CD14-positive monocyte (primary cell): ENCODE results near the gene RPL23. TPM values are rescaled to one million over a fixed set of nuclear protein-coding genes. Genes with fewer than 3 reads are reported as not detected.

Experiments used
- DNase-seq, 3 donors: peaks; one replicate each; pipeline ENCODE4 v3.0.0-alpha.2; 2011 to 2022
- H2AFZ ChIP-seq: 2 replicates; pipeline ENCODE4 v1.6.0; 2012; ENCODE audit warnings: mild to moderate bottlenecking, low read depth, low read length, inconsistent platforms; ENCODE audit not compliant: insufficient read depth, poor library complexity, severe bottlenecking
- H3K27ac ChIP-seq, 2 donors: 1 replicate in 1 of 2; 2 replicates in 1 of 2; pipeline ENCODE4 v1.5.1; 2012 to 2013; ENCODE audit warnings: low read length in 2 of 2, control low read depth in 1 of 2, inconsistent platforms in 1 of 2, low read depth in 1 of 2, mild to moderate bottlenecking in 1 of 2
- H3K27me3 ChIP-seq, 2 donors: one replicate each; pipeline versions ENCODE4 v1.6.0 to v1.6.1; 2011 to 2013; ENCODE audit warnings: low read length in 2 of 2; ENCODE audit not compliant: control insufficient read depth in 2 of 2, insufficient read depth in 2 of 2
- H3K36me3 ChIP-seq, 2 donors: replicated peaks in 1 of 2; 1 replicate in 1 of 2; 2 replicates in 1 of 2; pipeline versions ENCODE4 v1.5.1 to v1.6.1; 2012 to 2013; ENCODE audit warnings: low read length in 2 of 2, control low read depth in 1 of 2, inconsistent platforms in 1 of 2, mild to moderate bottlenecking in 1 of 2; ENCODE audit not compliant: insufficient read depth in 2 of 2, control insufficient read depth in 1 of 2
- H3K4me1 ChIP-seq, 2 donors: 1 replicate in 1 of 2; 2 replicates in 1 of 2; pipeline versions ENCODE4 v1.5.1 to v1.6.1; 2012 to 2013; ENCODE audit warnings: low read length in 2 of 2, control low read depth in 1 of 2, inconsistent platforms in 1 of 2, mild to moderate bottlenecking in 1 of 2, moderate library complexity in 1 of 2; ENCODE audit not compliant: insufficient read depth in 2 of 2, control insufficient read depth in 1 of 2
- H3K4me2 ChIP-seq: replicated peaks from 2 replicates; pipeline ENCODE3; 2012; ENCODE audit warnings: low read length, moderate library complexity, mild to moderate bottlenecking; ENCODE audit not compliant: poor library complexity, severe bottlenecking; ENCODE audit errors: extremely low read depth
- H3K4me3 ChIP-seq, 3 experiments: fragments of 200-600 bp in 1 of 3; sonication (generic) in 1 of 3; replicated peaks in 1 of 3; 1 replicate in 2 of 3; 2 replicates in 1 of 3; pipeline ENCODE4 v1.5.1; 2011 to 2013; ENCODE audit warnings: low read length in 3 of 3, mild to moderate bottlenecking in 3 of 3, control low read depth in 2 of 3, low read depth in 2 of 3, inconsistent platforms in 1 of 3, moderate library complexity in 1 of 3
- H3K79me2 ChIP-seq: 2 replicates; pipeline ENCODE4 v1.6.0; 2012; ENCODE audit warnings: mild to moderate bottlenecking, control low read depth, inconsistent platforms, low read length, moderate library complexity; ENCODE audit not compliant: insufficient read depth
- H3K9ac ChIP-seq: 2 replicates; pipeline ENCODE4 v1.6.0; 2017; ENCODE audit warnings: low read length, mild to moderate bottlenecking; ENCODE audit not compliant: insufficient read depth, poor library complexity, severe bottlenecking
- H3K9me3 ChIP-seq, 2 donors: replicated peaks in 1 of 2; 1 replicate in 1 of 2; 2 replicates in 1 of 2; pipeline versions ENCODE4 v1.5.1 to v1.6.1; 2012 to 2013; ENCODE audit warnings: low read length in 2 of 2, control low read depth in 1 of 2; ENCODE audit not compliant: control insufficient read depth in 1 of 2, insufficient read depth in 1 of 2
- H4K20me1 ChIP-seq: 2 replicates; pipeline ENCODE4 v1.6.0; 2012; ENCODE audit warnings: mild to moderate bottlenecking, low read length, control low read depth, moderate library complexity; ENCODE audit not compliant: insufficient read depth
- H3K27ac Mint-ChIP-seq, 7 donors: one replicate each; pipeline ENCODE4 v1.8.0; 2020; ENCODE audit warnings: mild to moderate bottlenecking in 7 of 7, mixed read lengths in 7 of 7, moderate library complexity in 6 of 7, inconsistent platforms in 2 of 7
- H3K27me3 Mint-ChIP-seq, 3 donors: one replicate each; pipeline ENCODE4 v1.8.0; 2021 to 2022; ENCODE audit warnings: low read depth in 3 of 3, mild to moderate bottlenecking in 3 of 3, mixed read lengths in 3 of 3, moderate library complexity in 3 of 3, inconsistent platforms in 1 of 3
- H3K36me3 Mint-ChIP-seq, 2 donors: one replicate each; pipeline ENCODE4 v1.8.0; 2020; ENCODE audit warnings: mixed read lengths in 2 of 2, inconsistent platforms in 1 of 2, mild to moderate bottlenecking in 1 of 2
- H3K4me1 Mint-ChIP-seq: one replicate; pipeline ENCODE4 v1.8.0; 2020; ENCODE audit warnings: mild to moderate bottlenecking, mixed read lengths
- H3K4me3 Mint-ChIP-seq, 2 donors: one replicate each; pipeline ENCODE4 v1.8.0; 2020; ENCODE audit warnings: mild to moderate bottlenecking in 2 of 2, mixed read lengths in 2 of 2, moderate library complexity in 1 of 2
- H3K9me3 Mint-ChIP-seq, 7 donors: one replicate each; pipeline ENCODE4 v1.8.0; 2020 to 2022; ENCODE audit warnings: mixed read lengths in 7 of 7, mild to moderate bottlenecking in 6 of 7, moderate library complexity in 6 of 7, inconsistent platforms in 2 of 7
- WGBS: methylation state at CpG from one replicate; pipeline ENCODE4 v1.1.5; 2013; ENCODE audit warnings: missing lambda C conversion rate; ENCODE audit not compliant: insufficient coverage; 5-methylcytosine and 5-hydroxymethylcytosine counted together
- intact Hi-C, 2 donors: fragments of 100-400 bp; cut with micrococcal nuclease; formaldehyde crosslinking; loops; one replicate each; pipeline versions ENCODE4 v1.15.0 to v1.15.1; 2023
- polyA plus RNA-seq, 3 donors: library from polyadenylated mRNA; depleted of rRNA in 1 of 3; unstranded in 2 of 3; stranded (reverse) in 1 of 3; fragments of 300-500 nt in 2 of 3; fragments of >200 nt in 1 of 3; fragmentation: Illumina TruSeq in 2 of 3; gene quantifications; 1 replicate in 2 of 3; 2 replicates in 1 of 3; pipeline ENCODE4 v1.2.3, GENCODE V29; 2012 to 2021
- TF ChIP-seq, protein P1 (sequence below): fragments of 200-600 bp; IDR thresholded peaks from one replicate; pipeline ENCODE4 v1.8.0; 2022; ENCODE audit warnings: antibody characterized with exemption, mild to moderate bottlenecking

The RPL23 gene
- polyA plus RNA-seq, 3 donors: 561 to 1,701 (median 618) TPM

DNA sequence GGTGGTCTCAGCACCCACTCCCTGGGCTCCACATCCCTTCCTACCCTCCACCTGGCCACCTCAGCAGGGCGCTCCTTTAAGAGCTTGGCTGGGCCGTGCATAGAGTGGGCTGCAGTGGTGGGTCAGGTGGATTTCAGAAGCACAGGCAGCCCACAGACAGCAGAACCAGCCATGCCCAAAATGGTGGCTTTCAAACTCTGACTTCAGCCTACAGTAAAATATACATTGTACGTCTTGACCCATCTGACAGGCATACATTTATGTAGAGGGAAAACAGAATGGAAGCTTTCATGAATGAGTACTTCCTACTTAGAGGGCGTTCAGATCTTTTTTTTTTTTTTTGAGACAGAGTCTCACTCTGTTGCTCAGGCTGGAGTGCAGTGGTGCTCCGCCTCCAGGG is 45.9 kb upstream of the RPL23 start:
- intact Hi-C loops: no loop called here
- Mint-ChIP-seq H3K27me3 (peaks cover 0 to 1% (median 0%) of the 10 kb centered on the region in 3 donors), H3K4me1 (peaks cover 68% of the 10 kb centered on the region), H3K4me3 (peak overlapping the region; percentile 65 to 87), H3K36me3 (peaks cover 39 to 55% of the 10 kb centered on the region in 2 donors), H3K9me3 (peaks cover 0 to 2% (median 0%) of the 10 kb centered on the region in 7 donors), H3K27ac (peak overlapping the region; percentile 85 to 97 (median 94))
- TF ChIP-seq, protein P1, sequence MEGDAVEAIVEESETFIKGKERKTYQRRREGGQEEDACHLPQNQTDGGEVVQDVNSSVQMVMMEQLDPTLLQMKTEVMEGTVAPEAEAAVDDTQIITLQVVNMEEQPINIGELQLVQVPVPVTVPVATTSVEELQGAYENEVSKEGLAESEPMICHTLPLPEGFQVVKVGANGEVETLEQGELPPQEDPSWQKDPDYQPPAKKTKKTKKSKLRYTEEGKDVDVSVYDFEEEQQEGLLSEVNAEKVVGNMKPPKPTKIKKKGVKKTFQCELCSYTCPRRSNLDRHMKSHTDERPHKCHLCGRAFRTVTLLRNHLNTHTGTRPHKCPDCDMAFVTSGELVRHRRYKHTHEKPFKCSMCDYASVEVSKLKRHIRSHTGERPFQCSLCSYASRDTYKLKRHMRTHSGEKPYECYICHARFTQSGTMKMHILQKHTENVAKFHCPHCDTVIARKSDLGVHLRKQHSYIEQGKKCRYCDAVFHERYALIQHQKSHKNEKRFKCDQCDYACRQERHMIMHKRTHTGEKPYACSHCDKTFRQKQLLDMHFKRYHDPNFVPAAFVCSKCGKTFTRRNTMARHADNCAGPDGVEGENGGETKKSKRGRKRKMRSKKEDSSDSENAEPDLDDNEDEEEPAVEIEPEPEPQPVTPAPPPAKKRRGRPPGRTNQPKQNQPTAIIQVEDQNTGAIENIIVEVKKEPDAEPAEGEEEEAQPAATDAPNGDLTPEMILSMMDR: no peak
- Histone ChIP-seq H3K9ac (peak overlapping the region; percentile 58), H3K27me3 (no peaks in the 10 kb centered on the region), H3K27ac (peak overlapping the region; percentile 77 to 82), H2AFZ (peak overlapping the region; percentile 9), H3K79me2 (peaks cover 71% of the 10 kb centered on the region), H3K4me3 (peak overlapping the region in 1 of 3 experiments; percentile 55), H3K4me2 (peak overlapping the region; percentile 72), H3K4me1 (peaks cover 59 to 66% of the 10 kb centered on the region in 2 donors), H3K36me3 (peaks cover 36 to 50% of the 10 kb centered on the region in 2 donors), H4K20me1 (peaks cover 97% of the 10 kb centered on the region), H3K9me3 (no peaks in the 10 kb centered on the region)
- DNase-seq: peak in 1 of 3 donors; percentile 10
- WGBS: 0% methylated on average over 1 of the region's 5 CpGs

- TF ChIP-seq, protein P1: no peak
- Histone ChIP-seq H3K36me3 (peaks cover 39 to 50% of the 10 kb centered on the region in 2 donors), H3K9ac (peak overlapping the region; percentile 58), H3K27me3 (no peaks in the 10 kb centered on the region), H3K4me2 (peak overlapping the region; percentile 72), H3K9me3 (no peaks in the 10 kb centered on the region), H2AFZ (peak overlapping the region; percentile 9), H3K4me1 (peaks cover 59 to 66% of the 10 kb centered on the region in 2 donors), H4K20me1 (peaks cover 97% of the 10 kb centered on the region), H3K4me3 (peak overlapping the region in 1 of 3 experiments; percentile 55), H3K79me2 (peaks cover 71% of the 10 kb centered on the region), H3K27ac (peak overlapping the region; percentile 77 to 82)
- no peaks in the 10 kb centered on the region for H3K9me3 Mint-ChIP-seq
- peak overlapping the region; percentile 65 to 87 for H3K4me3 Mint-ChIP-seq
- H3K36me3 Mint-ChIP-seq: peaks cover 40 to 55% of the 10 kb centered on the region in 2 donors
- WGBS: 0% methylated on average over 5 of the region's 11 CpGs
- DNase-seq: peak; percentile 61 to 69 (median 62)
- H3K4me1 Mint-ChIP-seq: peaks cover 68% of the 10 kb centered on the region
- H3K27me3 Mint-ChIP-seq: peaks cover 0 to 1% (median 0%) of the 10 kb centered on the region in 3 donors
- H3K27ac Mint-ChIP-seq: peak overlapping the region; percentile 85 to 97 (median 94)
- intact Hi-C loops: no loop called here
Measured at GRCh38 chr17:38898812-38899348, 45.4 kb upstream of the RPL23 start.
